Dermis microvascular lymphatic vessel endothelial cell (primary cell): Measurements from ENCODE around the gene LARP4B. TPM values are rescaled to one million over a fixed set of nuclear protein-coding genes. Genes with fewer than 3 reads are reported as not detected.
A peak's percentile ranks its signal among the peaks of the same experiment; 100 is the strongest.
"Not testable (repeated sequence)": the region's sequence is repeated elsewhere in the genome, so short reads cannot be mapped to it uniquely, and the experiment has no call there.

ENCODE experiments used
- DNase-seq, 2 donors: peaks; one replicate each; pipeline versions ENCODE4 v3.0.0 to v3.0.0-alpha.2; 2010; ENCODE audit warnings: low read depth in 2 of 2
- total RNA-seq: library from RNA; depleted of rRNA; stranded (reverse); fragments of >200 nt; gene quantifications from 2 replicates; pipeline ENCODE4 v1.2.1, GENCODE V29; 2014

LARP4B gene
- total RNA-seq, 1 donor from 2014 or later: 23.5 TPM

DNA sequence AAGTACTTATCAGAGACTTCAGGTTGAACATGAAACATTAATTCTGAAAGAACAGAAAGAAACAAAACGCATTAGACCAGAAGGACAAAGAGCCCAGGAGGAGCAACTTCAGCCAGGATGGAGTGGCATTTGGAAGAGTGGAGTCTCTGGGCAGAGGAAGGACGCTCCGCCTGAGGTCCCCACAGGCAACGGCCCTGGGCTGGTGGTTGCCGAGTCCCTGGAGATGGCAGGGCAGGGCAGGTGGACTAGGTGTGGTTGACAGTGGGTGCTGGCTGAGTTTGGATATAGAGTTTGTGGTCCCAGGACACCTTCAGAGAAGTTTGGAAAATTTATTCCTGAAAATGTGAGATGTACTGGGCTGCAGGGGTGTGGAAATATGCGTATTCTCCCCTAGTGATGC lies 27.4 kb upstream of the LARP4B start:
- DNase-seq: no peak

DNA sequence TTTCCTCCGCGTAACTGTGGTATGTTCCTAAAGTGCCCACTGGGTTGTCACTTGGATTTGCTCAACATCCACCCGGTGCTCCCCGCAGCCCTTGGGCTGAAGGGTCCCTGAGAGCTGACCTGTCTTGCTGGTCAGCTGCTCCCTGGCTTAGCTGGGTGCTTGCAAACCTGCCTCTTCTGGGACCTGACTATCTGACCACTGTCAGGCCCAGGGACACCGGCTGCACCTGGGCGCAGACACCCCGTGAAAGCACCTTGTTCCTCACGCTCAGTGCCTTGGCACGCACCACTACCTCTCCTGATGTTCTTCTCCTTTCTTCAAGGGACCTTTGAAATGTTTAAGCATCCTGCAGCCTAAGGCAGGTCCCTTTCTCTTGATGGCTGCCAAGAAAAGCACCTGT lies 26.6 kb upstream of the LARP4B start:
- DNase-seq: no peak

DNA sequence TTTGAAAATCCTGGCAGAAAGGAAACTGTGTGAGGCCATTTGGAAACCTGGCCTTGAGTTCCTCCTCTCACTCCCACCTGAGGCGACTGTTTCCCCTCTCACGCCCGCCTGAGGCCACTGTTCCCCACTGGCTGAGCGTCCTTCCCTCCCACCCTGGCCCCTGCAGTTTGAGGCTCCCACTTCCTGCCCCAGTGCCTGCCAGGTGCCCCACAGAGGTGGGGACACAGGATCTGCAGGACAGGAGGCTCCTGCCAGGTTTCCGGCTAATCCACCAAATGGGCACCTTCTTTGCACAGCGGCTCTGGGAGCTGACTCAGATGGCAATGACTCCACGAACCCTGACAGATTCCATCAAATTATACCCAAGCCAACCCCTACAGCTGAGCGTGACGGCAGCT lies 24.3 kb upstream of the LARP4B start:
- no peak for DNase-seq

DNA sequence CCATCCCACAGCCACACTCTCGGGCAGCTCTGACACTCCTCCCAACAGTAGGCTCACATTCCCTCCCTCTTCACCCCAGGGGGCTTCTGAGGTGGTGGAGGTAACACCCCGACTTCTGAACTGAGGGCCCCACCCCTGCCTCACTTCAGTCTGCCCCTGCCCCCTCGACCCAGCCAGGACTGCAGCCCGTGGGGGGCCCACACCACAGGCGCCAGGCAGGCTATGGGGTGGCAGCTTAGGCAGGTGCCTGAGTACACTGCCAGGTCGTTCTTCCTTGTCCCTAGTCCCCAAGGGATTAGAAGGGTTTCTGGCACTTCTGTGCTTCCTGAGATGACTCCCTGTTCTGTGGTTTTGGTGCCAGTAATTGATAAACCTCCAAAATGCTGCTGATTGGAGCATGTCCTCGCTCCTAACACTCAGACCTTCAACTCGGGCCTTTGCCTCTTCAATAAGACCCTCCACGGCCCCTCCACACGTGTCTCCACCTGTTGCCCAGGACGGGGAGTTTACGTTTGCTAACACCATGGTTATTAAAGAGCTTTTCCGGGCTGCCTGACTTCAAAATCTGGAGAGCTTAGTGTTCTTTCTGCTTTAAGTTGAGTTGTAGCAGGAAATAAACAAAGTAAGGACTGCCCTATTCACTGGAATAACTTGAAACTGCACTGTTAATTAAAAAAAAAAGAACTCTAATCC lies 23.8 kb upstream of the LARP4B start:
- DNase-seq: no peak

DNA sequence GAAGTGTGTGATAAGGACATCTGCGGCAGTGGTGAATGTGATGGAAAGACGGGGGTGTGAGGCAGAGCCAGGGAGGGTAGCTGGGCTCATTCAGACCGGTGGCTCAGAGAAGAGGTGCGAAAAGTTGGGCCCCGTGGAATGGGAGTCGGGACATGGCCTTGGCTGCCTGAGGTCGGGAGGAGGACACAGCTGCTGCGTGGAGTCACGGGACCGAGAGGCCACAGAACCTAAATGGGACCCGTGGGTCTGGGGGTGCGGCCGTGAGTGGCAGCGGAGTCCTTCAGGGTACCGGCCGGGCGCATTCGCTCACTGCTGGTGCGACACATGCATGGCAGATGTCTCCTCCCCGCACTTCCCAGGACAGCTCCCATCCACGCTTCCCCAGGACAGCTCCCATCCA lies 22.9 kb upstream of the LARP4B start:
- no peak for DNase-seq

DNA sequence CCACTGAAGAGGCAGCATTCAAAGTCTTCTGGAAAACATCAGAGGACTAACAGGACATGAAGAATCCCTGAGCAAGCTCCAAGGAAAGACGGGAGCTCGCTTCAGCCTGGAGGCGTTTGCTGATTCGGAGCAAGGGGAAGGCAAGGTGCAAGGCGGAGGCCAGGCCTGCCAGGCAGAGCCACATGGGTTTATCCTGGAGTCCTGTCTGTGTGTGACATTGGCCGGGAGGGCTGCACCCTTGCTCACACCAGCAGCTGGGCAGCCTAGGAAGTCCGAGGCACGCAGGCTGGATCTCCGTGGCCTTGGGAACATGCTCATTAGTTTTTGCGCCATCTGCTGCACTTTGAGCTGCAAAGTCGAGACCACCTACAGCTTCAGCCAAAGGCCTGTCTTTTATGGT lies 22.3 kb upstream of the LARP4B start:
- DNase-seq: no peak

DNA sequence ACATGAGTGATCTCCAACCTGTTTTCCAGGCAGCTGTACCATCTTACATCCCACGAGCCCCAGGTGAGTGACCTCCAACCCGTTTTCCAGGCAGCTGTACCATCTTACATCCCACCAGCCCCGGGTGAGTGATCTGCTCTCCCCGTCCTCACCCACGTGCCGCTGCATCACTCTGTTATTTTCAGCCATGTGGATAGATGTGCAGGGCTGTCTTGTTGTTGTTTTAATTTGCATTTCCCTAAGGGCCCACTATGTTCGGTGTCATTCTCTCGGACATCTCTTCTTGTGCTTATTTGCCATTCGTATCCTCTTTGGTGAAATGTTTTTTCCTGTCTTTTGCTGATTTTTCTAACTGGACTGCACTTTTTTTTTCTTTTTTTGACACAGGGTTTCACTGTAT lies 17.9 kb upstream of the LARP4B start:
- DNase-seq: no peak

DNA sequence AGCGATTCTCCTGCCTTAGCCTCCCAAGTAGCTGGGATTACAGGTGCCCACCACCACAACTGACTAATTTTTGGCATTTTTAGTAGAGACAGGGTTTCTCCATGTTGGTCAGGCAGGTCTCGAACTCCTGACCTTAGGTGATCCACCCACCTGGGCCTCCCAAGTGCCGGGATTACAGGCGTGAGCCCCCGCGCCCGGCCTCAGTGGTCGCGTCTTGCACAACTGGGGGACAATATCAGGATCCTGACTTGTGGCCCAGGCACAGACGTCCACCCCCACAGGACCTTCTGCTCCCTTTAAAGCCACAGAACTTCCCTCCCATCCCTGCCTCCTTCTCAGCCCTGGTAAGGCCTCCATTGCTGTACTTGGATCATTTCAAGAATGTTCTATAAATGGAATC lies 16.8 kb upstream of the LARP4B start:
- no peak for DNase-seq

DNA sequence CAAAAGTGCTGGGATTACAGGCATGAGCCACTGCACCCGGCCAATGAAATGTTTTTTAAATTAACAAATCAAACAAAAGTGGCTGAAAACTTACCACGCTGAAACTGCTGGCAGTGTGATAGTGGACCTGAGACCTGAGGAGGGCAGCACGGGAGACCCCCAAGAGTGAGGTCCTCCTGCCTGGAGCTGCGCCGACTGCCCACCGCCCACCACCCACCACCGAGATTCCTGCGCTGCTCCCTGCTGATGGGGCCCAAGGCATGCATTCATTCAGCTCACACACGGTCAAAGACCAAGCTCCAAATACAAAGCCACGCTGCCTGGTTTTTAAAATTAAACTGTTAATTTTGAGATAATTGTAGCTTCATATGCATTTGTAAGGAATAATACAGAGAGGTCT lies 16.4 kb upstream of the LARP4B start:
- no peak for DNase-seq

DNA sequence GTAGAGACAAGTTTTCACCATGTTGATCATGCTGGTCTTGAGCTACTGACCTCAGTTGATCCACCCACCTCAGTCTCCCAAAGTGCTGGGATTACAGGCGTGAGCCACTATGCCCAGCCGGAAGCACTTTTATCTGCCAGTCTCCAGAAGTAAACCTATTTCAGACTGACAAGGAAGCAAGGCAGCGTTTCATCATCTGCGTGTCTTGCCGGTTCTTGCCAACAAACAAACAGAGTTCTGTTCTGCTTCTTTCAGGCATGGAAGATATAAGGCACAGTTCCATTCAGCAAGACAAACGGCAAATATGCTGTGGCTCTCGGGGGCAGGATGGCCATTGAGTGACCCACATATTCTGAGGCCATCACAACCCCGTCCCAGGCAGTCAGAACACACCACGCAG lies 15.5 kb upstream of the LARP4B start:
- no peak for DNase-seq

DNA sequence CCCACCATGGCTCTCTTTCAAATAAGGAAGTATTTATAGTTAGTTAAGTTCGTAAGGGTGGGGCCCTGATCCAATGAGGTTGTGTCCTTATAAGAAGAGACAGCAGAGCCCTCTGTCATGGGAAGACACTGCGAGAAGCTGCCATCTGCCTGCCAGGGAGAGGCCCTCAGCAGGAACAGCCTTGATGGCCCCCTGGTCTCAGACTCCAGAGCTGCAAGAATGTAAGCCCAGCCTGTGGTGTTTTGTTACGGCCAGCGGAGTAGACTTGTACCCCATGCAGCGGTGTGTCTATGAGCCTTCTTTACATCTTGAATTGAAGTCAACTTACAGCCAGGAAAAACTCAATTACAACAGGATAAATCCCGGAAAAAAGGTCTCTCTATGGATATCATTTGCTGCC lies 14.3 kb upstream of the LARP4B start:
- DNase-seq: no peak

DNA sequence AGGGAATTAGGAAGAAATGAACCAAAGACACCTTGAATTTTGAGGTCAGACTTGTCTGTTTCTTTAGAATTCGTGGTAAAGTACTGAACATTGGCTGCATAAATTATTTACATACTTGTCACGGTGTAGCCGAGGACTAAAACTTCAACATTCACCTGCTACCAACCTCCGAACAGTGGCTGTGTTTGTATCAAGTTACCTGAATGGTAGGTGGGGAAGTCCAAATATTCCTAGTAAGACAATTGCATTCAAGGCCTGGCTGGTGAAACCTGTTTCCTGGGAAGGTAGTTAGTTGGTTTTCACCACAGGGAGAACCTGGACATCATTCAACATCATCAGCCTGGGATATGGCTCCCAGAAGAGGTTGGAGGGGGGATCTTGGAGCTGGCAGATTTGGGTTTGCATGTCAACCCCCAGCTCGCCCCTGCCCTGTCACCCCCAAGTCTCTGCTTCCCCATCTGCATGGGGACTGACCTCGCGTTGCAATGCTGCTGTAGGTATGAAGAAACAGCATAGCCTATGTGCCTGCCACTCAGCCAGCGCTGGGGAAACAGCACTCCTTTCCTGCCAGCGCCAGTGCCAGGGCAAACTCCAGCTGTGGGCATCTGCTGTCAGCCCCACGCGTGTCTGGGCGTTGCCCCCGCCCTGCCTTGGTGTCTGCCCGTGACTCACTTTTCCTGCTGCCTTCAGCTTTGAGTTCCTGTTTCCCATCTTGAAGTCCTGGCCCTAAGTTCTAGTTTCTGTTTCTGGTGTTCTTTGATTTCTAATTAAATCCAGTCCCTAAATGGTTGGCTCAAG lies 12.7 kb upstream of the LARP4B start:
- peak in 1 of 2 donors; percentile 77 for DNase-seq

DNA sequence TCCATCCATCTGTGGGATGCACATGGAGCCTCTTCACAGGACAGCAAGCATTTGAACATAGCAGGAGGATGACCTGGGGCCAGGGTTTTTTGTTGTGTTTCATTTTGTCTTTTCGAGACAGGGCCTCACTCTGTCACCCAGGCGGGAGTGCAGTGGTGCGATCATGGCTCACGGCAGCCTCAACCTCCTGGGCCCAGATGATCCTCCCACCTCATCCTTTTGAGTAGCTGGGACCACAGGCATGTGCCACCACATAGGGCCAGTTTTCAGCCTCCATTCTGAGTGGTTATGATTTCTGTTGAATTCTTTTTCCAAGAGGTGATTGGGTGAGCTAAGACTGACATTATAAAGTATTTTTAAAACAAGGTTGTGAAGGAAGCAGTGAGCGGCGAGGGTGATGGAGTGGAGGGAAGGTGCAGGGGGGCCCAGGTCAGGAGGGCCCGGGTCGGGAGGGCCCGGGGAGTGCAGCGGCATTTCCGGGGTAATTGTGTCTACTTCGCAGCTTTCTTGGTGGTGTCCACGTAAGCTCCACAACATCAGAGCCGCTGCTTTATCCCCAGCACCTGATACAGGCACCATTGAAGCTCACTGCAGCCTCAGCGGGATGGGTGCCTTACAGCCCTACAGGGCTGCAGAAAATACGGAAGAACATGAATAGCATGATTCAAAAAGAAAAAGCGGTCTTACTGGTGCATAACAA lies 12.0 kb upstream of the LARP4B start:
- no peak for DNase-seq

DNA sequence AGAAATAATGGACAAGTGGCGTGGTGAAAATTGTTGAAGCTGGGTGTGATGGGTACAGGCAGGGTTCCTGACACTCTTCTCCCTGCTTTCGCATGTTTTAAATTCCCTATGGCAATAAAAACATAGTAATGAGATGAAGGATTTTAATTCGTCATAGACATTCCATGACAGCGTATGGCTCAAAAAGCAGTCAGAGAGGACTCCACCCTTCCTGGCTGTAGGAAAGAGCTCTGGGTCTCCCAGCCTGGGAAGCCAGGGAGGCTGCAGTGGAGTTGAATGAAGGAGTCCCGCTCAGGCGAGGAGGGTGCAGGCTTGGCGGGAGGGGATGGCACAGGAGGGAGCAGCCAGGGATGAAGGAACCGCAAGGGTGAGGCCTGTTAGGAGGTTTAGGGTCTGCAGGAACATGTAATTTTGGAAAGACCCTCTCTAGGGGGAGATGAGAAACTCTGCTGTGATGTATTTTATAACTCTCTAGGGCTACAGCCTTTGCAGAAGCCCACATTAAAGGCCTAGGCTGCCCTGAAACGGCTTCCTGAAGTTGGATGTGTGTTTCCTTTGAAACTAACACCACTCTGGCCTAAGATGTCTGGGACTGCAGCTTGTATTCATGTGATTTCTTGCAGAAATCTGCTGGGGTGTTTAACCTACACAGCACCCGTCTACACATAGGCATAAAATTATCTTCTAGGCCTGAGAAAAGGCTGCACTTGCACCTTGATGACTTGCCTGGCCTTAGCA lies 7.6 kb upstream of the LARP4B start:
- DNase-seq: no peak

DNA sequence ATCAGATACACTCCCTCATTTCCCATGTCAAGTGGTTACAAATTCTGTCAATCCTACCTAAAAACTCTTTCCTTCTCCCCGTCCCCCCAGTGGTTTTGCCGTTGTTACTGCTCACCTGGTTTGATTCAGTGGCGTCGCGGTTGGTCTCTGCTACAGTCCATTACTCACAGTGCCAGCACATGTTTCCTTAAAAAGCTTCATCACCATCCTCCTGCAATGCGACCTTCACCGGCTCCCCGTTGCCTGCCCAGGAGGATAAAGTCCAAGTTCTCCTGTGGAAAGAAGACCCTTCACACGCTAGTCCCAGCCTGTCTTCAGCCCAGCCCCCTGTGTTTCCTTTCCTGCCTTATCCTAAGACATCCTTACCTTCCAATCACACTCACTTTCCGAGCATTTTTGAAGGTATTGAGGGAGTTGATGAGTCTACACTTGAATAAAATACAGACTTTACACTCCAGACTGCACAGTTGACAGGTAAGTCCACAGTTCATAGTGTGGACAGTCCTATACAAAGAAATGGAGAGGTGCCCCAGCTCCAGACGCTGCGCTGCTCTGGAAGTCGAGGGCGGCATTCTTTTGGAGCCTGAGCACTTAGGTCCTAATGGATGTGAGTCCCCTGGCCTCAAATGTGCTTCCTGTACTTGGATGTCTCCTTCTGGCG lies 3.4 kb upstream of the LARP4B start:
- DNase-seq: no peak

DNA sequence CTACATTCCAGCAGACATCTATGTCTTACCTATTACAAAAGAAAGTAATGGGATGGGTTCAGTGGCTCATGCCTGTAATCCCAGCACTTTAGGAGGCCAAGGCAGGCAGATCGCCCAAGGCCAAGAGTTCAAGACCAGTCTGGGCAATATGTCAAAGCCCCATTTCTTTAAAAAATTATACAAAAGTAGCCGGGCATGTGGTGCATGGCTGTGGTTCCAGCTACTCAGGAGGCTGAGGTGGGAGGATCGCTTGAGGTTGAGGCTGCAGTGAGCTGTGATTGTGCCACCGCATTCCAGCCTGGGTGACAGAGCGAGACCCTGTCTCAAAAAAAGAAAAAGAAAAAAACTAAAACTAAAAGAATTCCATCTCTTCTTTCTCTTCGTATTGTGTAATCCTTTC lies 2.7 kb upstream of the LARP4B start:
- not testable (repeated sequence) for DNase-seq

DNA sequence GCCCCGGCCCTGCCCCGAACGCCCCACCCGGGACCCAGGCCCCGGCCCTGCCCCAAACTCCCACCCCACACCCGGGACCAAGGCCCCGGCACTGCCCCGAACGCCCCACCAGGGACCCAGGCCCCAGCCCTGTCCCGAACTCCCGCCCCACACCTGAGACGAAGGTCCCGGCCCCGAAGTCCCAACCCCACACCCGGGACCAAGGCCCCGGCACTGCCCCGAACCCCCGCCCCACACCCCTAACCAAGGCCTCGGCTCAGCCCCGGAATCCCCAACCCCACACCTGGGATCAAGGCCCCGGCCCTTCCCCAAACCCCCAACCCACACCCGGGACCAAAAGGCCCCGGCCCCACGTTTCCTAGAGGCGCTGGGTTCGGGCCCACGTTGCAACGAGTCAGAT lies 1.1 kb upstream of the LARP4B start:
- DNase-seq: no peak

DNA sequence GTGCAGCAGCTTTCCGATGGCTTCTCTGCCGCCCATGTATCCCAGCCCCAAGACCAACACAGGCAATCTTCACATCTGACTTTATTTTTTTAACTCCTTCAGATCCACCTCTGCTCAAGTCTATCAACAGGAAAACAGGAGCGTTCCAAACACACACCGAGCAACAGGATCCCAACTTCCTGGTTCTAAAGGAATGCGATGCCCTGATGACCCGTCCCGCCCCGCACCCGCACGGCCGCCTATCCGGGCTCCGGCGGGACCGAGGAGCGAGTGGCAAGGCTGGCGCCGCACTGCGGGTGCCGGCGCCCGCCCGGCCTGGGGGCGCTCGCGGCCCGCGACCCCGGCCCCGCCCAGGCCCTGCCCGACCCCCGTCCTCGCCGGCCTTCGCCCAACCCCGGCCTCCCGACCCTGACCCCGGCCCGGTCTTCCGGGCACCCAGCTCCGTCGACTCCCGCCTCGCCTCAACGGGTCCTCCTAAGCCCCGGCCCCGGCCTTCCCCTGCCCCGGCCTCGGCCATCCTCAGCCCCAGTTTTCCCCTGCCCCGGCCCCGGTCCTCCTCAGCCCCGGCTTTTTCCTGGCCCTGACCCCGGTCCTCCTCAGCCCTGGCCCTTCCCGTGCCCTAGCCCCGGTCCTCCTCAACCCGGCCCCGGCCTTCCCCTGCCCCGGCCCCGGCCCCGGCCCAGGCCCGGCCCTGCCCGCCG lies 730 bp downstream of the LARP4B start:
- peak in 1 of 2 donors; percentile 61 for DNase-seq

DNA sequence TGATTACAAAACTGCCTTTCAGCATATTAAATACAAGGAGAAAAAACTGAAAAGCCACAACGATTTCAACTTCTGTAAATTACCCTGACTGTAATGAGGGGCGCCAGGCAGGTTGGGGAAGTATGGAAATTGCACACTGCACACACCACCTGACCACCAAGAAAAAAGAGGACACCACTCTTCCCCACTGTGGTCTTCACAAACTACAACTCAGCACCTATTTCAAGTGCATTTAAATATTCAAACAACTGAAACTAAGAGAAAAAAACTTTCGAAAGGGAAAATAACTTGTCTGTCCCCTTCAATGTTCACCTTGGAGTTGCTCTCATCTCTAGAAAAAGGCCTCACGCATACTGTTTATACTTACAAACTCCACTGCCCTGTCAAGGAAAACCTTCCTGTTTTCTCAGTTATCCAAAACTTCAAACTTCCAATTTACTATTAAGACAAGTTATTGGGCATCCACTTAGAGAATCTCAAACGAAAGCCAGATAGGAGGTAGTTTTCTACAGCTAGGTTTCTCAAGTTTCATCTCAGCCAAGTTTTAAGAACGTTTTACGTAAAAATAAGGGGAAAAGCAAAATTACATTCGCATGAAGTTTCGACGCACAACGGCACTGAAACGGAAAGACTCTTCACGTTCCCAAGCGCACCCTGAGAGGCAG lies 1.4 kb downstream of the LARP4B start:
- no peak for DNase-seq

DNA sequence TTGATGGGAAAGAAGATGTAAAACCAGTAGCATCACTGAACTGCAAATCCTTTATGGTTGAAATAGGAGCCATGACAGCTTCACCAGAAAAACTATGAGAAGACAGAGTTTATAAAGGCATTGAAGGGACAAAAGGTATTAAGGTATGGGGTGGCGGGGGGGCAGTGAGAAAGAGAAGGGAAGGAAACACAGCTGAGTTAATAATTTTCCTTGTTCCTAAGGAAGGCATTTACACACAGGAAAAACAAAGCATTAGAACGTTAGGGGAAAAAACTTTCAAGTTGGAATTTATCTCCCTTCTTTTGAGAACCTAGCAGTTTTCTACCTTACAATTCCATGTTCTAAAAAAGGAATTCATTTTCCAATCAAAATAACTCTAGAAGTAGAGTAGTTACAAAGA lies 4.4 kb downstream of the LARP4B start:
- peak in 1 of 2 donors; percentile 42 for DNase-seq
